Lower leg skin (tissue), 4 donors: ENCODE results near the gene SHROOM1. TPM values are rescaled to one million over a fixed set of nuclear protein-coding genes. Genes with fewer than 3 reads are reported as not detected.

Experiments used
- DNase-seq, 2 donors: peaks; one replicate each; pipeline ENCODE4 v3.0.0-alpha.2; 2019; ENCODE audit warnings: low spot score in 2 of 2
- H3K4me3 ChIP-seq: fragments of 200-600 bp; sonication (generic); 2 replicates; pipeline ENCODE4 v1.5.1; 2017; ENCODE audit warnings: mild to moderate bottlenecking, low read depth; ENCODE audit not compliant: poor library complexity, severe bottlenecking
- CTCF ChIP-seq, 3 donors: fragments of 450-650 bp; IDR thresholded peaks; one replicate each; pipeline ENCODE4 v1.5.1; 2016; ENCODE audit warnings: antibody characterized with exemption in 3 of 3, mild to moderate bottlenecking in 3 of 3, moderate library complexity in 2 of 3
- POLR2A ChIP-seq, 2 donors: fragments of 450-650 bp; IDR thresholded peaks; one replicate each; pipeline ENCODE4 v1.6.1; 2016 to 2017; ENCODE audit warnings: antibody characterized with exemption in 2 of 2, mild to moderate bottlenecking in 1 of 2, moderate library complexity in 1 of 2
- WGBS, 2 donors: methylation state at CpG; one replicate each; pipeline ENCODE4 v1.1.5; 2018; 5-methylcytosine and 5-hydroxymethylcytosine counted together
- intact Hi-C: fragments of 100-400 bp; cut with DNase I; formaldehyde crosslinking; loops from one replicate; pipeline ENCODE4 v1.15.0; 2023; ENCODE audit warnings: low total_unique reads
- total RNA-seq, 4 donors: library from RNA; depleted of rRNA; stranded (reverse); fragments of >200 nt; gene quantifications; one replicate each; pipeline ENCODE4 v1.1.0, GENCODE V29; 2016

The SHROOM1 gene
- total RNA-seq, 4 donors from 2014 or later = 1.2 to 3.8 (median 2.2) TPM

GRCh38 chr5:132873119-132873929 is 42.9 kb upstream of the SHROOM1 start, which contains the start of gene LEAP2:
Gene LEAP2, plus strand, starts transcription at chr5:132873668. Its CDS starts 27 bp downstream, at chr5:132873695.
- no peak within 1 kb of the TSS for H3K4me3 ChIP-seq
- DNase-seq = no peak
- intact Hi-C loops = no loop called here
- 81 to 84% methylated on average over 6 of the region's 6 CpGs for WGBS, 2 donors
- no peak for TF ChIP-seq POLR2A (IDR thresholded peaks at IDR 0.05)
- no peak for TF ChIP-seq CTCF (IDR thresholded peaks at IDR 0.05)

- DNase-seq = no peak
- intact Hi-C loops = no loop called here
- H3K4me3 ChIP-seq = no peak overlapping the region
- WGBS, 2 donors = 82 to 93% methylated on average over 1 of the region's 1 CpG
- TF ChIP-seq POLR2A (IDR thresholded peaks at IDR 0.05) (no peak), CTCF (IDR thresholded peaks at IDR 0.05) (no peak)
These were observed 42.3 kb upstream of the SHROOM1 start for GRCh38 chr5:132872788-132873118.

GRCh38 chr5:132871459-132872284 is 41.2 kb upstream of the SHROOM1 start:
- 85 to 87% methylated on average over 5 of the region's 5 CpGs for WGBS, 2 donors
- intact Hi-C loops = no loop called here

GRCh38 chr5:132870801-132871200 is 40.4 kb upstream of the SHROOM1 start:
- 70 to 72% methylated on average over 2 of the region's 2 CpGs for WGBS, 2 donors
- DNase-seq = no peak
- no peak overlapping the region for H3K4me3 ChIP-seq
- TF ChIP-seq POLR2A (IDR thresholded peaks at IDR 0.05) (no peak), CTCF (IDR thresholded peaks at IDR 0.05) (no peak)
- intact Hi-C loops = no loop called here

More at GRCh38 chr5:132871459-132872284, 41.2 kb upstream of the SHROOM1 start:
- TF ChIP-seq CTCF (IDR thresholded peaks at IDR 0.05) = no peak
- no peak for TF ChIP-seq POLR2A (IDR thresholded peaks at IDR 0.05)
- H3K4me3 ChIP-seq = no peak overlapping the region
- DNase-seq = no peak

GRCh38 chr5:132868754-132869153 is 38.3 kb upstream of the SHROOM1 start:
- intact Hi-C loops = no loop called here
- WGBS, 2 donors = 81 to 83% methylated on average over 4 of the region's 4 CpGs
- no peak overlapping the region for H3K4me3 ChIP-seq
- no peak for DNase-seq
- TF ChIP-seq POLR2A (IDR thresholded peaks at IDR 0.05) (no peak), CTCF (IDR thresholded peaks at IDR 0.05) (no peak)
